Transverse colon (tissue), 4 donors: ENCODE data around the gene NDUFB7. TPM values are rescaled to one million over a fixed set of nuclear protein-coding genes. Genes with fewer than 3 reads are reported as not detected.
"Not testable (repeated sequence)": the region's sequence is repeated elsewhere in the genome, so short reads cannot be mapped to it uniquely, and the experiment has no call there.

Source experiments
- DNase-seq: peaks from one replicate; pipeline ENCODE4 v3.0.0-alpha.2; 2019
- H3K27ac ChIP-seq, 4 donors: fragments of 200-600 bp; sonication (generic); 2 replicates each; pipeline ENCODE4 v1.5.1; 2016 to 2018; ENCODE audit warnings: inconsistent platforms in 4 of 4
- H3K27me3 ChIP-seq: fragments of 200-600 bp; sonication (generic); 2 replicates; pipeline ENCODE4 v1.5.1; 2017; ENCODE audit warnings: inconsistent platforms
- H3K36me3 ChIP-seq, 4 donors: fragments of 200-600 bp; sonication (generic); 2 replicates each; pipeline ENCODE4 v1.5.1; 2017 to 2019; ENCODE audit warnings: inconsistent platforms in 4 of 4
- H3K4me1 ChIP-seq, 4 donors: fragments of 200-600 bp; sonication (generic); 2 replicates each; pipeline ENCODE4 v1.5.1; 2017 to 2020; ENCODE audit warnings: inconsistent platforms in 4 of 4
- H3K4me3 ChIP-seq, 4 donors: fragments of 200-600 bp; sonication (generic); 1 replicate in 1 of 4; 2 replicates in 3 of 4; pipeline versions ENCODE4 v1.5.1 to v1.6.1; 2017 to 2019; ENCODE audit warnings: inconsistent platforms in 4 of 4
- H3K9me3 ChIP-seq, 2 donors: fragments of 200-600 bp; sonication (generic); 2 replicates each; pipeline ENCODE4 v1.5.1; 2017 to 2019; ENCODE audit warnings: inconsistent platforms in 2 of 2
- EP300 ChIP-seq: sonication (generic); formaldehyde crosslinking; IDR thresholded peaks from one replicate; pipeline ENCODE4 v1.6.1; 2017; ENCODE audit warnings: antibody characterized with exemption, low read depth
- POLR2A ChIP-seq: fragments of 450-650 bp; IDR thresholded peaks from one replicate; pipeline ENCODE4 v1.6.1; 2016; ENCODE audit warnings: antibody characterized with exemption, mild to moderate bottlenecking, moderate library complexity
- POLR2AphosphoS5 ChIP-seq, 3 donors: sonication (generic); formaldehyde crosslinking; IDR thresholded peaks; one replicate each; pipeline ENCODE4 v1.6.1; 2016; ENCODE audit warnings: antibody characterized with exemption in 3 of 3
- WGBS, 2 donors: methylation state at CpG; one replicate each; pipeline ENCODE4 v1.1.5; 2018; ENCODE audit warnings: low coverage in 1 of 2; 5-methylcytosine and 5-hydroxymethylcytosine counted together
- in situ Hi-C, 4 donors: fragments of 200-750 bp; cut with MboI; loops; one replicate each; pipeline versions ENCODE4 v1.15.0 to v1.15.1; 2017; ENCODE audit warnings: low sequenced_read_pairs in 3 of 4, low pct_ligation_motif_present in 1 of 4, low pct_unique_long_range_greater_than_20kb in 1 of 4
- intact Hi-C: fragments of 100-400 bp; cut with DNase I; formaldehyde crosslinking; loops from one replicate; pipeline ENCODE4 v1.15.1; 2023; ENCODE audit warnings: low total_unique reads
- total RNA-seq, 4 donors: library from RNA; depleted of rRNA; stranded (reverse); fragments of >200 nt; gene quantifications; one replicate each; pipeline ENCODE4 v1.1.0, GENCODE V29; 2016
- TF ChIP-seq, protein P1 (sequence below), 5 experiments: fragments of 200-600 bp in 3 of 5; fragments of 450-650 bp in 2 of 5; sonication (generic) in 3 of 5; IDR thresholded peaks; 1 replicate in 2 of 5; 2 replicates in 3 of 5; pipeline ENCODE4 v1.5.1; 2016 to 2017; ENCODE audit warnings: antibody characterized with exemption in 5 of 5, inconsistent platforms in 3 of 5, mild to moderate bottlenecking in 2 of 5, moderate library complexity in 1 of 5

Gene NDUFB7
- total RNA-seq, 4 donors from 2014 or later: 380 to 710 (median 454) TPM

GRCh38 chr19:14553939-14554243 is 18.0 kb downstream of the NDUFB7 start:
- Histone ChIP-seq H3K4me3 (no peak overlapping the region), H3K36me3 (peaks cover 0 to 1% (median 0%) of the 10 kb centered on the region in 4 donors), H3K27ac (peak overlapping the region in 2 of 4 donors; percentile 1 to 30), H3K9me3 (no peaks in the 10 kb centered on the region), H3K4me1 (peaks cover 6 to 46% (median 32%) of the 10 kb centered on the region in 4 donors), H3K27me3 (no peaks in the 10 kb centered on the region)
- WGBS, 2 donors: 81% methylated on average over 8 of the region's 9 CpGs; no CpG with 5 or more reads in 1 of the 2 donors
- DNase-seq: no peak
- in situ Hi-C loops (loop anchor here in 1 of 4 donors (25.0 kb wide), 1 partner anchor 333 kb away; the partner anchor contains the start of gene OR7A17), intact Hi-C loops (no loop called here)
- TF ChIP-seq, protein P1, sequence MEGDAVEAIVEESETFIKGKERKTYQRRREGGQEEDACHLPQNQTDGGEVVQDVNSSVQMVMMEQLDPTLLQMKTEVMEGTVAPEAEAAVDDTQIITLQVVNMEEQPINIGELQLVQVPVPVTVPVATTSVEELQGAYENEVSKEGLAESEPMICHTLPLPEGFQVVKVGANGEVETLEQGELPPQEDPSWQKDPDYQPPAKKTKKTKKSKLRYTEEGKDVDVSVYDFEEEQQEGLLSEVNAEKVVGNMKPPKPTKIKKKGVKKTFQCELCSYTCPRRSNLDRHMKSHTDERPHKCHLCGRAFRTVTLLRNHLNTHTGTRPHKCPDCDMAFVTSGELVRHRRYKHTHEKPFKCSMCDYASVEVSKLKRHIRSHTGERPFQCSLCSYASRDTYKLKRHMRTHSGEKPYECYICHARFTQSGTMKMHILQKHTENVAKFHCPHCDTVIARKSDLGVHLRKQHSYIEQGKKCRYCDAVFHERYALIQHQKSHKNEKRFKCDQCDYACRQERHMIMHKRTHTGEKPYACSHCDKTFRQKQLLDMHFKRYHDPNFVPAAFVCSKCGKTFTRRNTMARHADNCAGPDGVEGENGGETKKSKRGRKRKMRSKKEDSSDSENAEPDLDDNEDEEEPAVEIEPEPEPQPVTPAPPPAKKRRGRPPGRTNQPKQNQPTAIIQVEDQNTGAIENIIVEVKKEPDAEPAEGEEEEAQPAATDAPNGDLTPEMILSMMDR (IDR thresholded peaks at IDR 0.05): no peak
- TF ChIP-seq EP300 (no peak), POLR2AphosphoS5 (IDR thresholded peaks at IDR 0.05) (no peak)

DNA sequence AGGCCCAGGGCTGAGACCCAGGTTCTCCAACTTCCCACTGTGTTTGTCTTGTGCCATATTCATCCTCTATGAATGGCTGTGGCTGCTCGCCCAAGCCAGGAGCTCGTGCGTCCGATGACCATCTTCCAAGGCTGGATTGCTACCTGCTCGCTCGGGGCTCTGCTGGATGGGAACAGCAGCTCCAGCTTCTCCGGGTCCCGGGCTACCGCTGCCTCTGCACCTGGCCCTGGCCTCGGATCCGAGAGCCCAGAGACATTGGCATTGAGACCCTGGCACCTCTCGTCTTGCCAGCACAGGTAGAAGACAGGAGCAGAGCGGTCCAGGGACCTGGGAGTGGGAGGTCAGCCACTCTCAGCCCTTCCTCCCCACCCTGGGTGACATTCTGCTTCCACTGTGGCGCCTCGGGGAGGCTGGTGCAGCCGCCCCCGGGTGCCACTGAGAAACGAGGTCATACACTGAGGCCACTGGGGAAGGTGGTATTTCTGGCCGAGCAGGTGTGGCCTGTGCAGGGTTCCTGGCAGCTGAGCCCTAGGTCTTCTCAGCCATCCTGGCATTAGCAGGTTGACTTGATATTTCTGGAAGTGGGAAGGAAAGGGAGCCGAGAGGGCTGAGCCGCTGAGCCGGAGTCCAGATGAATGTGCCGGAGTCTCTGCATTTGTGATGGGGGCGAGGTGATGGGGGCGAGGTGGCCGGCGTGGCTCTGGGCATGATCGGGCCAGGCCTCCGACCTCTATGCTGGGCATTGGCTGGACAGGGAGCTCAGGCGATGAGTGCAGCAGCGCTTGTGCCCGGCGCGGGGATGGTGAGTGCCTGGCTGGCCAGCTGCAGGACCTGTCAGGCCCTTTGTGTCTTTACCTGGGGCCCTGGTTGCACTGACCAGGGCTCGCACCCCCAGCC is 18.6 kb downstream of the NDUFB7 start:
- no peak for DNase-seq
- WGBS, 2 donors: 89 to 92% methylated on average over 5 to 35 of the region's 35 CpGs
- peaks cover 0 to 5% (median 0%) of the 10 kb centered on the region in 4 donors for H3K36me3 ChIP-seq
- in situ Hi-C loops: loop anchor here in 1 of 4 donors (25.0 kb wide), 1 partner anchor 334 kb away; the partner anchor contains the start of gene OR7A17
- H3K27ac ChIP-seq: no peak overlapping the region
- H3K27me3 ChIP-seq: no peaks in the 10 kb centered on the region
- no peak overlapping the region for H3K4me3 ChIP-seq
- no peak for TF ChIP-seq EP300
- TF ChIP-seq, protein P1 (IDR thresholded peaks at IDR 0.05): no peak
- no peak for TF ChIP-seq POLR2AphosphoS5 (IDR thresholded peaks at IDR 0.05)
- no peak for TF ChIP-seq POLR2A
- peaks cover 6 to 46% (median 32%) of the 10 kb centered on the region in 4 donors for H3K4me1 ChIP-seq
- H3K9me3 ChIP-seq: no peaks in the 10 kb centered on the region
- intact Hi-C loops: no loop called here

DNA sequence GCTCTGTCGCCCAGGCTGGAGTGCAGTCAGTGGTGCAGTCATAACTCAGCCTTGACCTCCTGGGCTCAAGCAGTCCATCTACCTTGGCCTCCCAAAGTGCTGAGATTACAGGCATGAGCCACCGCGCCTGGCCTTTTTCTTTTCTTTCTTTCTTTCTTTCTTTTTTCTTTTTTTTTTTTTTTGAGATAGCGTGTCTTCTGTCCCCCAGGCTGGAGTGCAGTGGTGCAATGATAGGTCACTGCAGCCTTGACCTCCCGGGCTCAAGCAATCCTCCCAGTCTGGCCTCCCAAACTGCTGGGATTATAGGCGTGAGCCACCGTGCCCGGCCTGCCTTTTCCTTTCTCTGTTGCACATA is 19.9 kb downstream of the NDUFB7 start:
- H3K27ac ChIP-seq, H3K9me3 ChIP-seq, DNase-seq, H3K36me3 ChIP-seq, H3K4me3 ChIP-seq, intact Hi-C loops, H3K27me3 ChIP-seq: not testable (repeated sequence)
- 90% methylated on average over 2 to 8 of the region's 8 CpGs for WGBS, 2 donors
- in situ Hi-C loops: loop anchor here in 1 of 4 donors (25.0 kb wide), 1 partner anchor 335 kb away; the partner anchor contains the start of gene OR7A17
- H3K4me1 ChIP-seq: peaks cover 6 to 45% (median 30%) of the 10 kb centered on the region in 4 donors

- in situ Hi-C loops: loop anchor here in 1 of 4 donors (25.0 kb wide), 1 partner anchor 336 kb away; the partner anchor contains the start of gene OR7A17
- H3K9me3 ChIP-seq, H3K4me3 ChIP-seq, H3K27me3 ChIP-seq, intact Hi-C loops, H3K36me3 ChIP-seq: not testable (repeated sequence)
- TF ChIP-seq, protein P1 (IDR thresholded peaks at IDR 0.05): peak; percentile 13 to 57 (median 40)
- 56 to 69% methylated on average over 3 to 12 of the region's 12 CpGs for WGBS, 2 donors
- peak; percentile 84 for DNase-seq
- H3K4me1 ChIP-seq: peaks cover 6 to 39% (median 24%) of the 10 kb centered on the region in 4 donors
- peak overlapping the region; percentile 62 to 82 (median 71) for H3K27ac ChIP-seq
These were observed 20.5 kb downstream of the NDUFB7 start for GRCh38 chr19:14551134-14552005.
